Measurements from ENCODE around the gene ONECUT3. TPM values are rescaled to one million over a fixed set of nuclear protein-coding genes. Genes with fewer than 3 reads are reported as not detected.

The ONECUT3 gene
- total RNA-seq, 5 donors from 2014 or later (not counting 1 experiment from before 2014, with no cell fraction given) = 0.03 TPM; not detected in 3

GRCh38 chr19:1787116-1787515 lies 33.8 kb downstream of the ONECUT3 start:
- WGBS (ENCODE audit: insufficient coverage) = 60% methylated on average over 1 of the region's 8 CpGs
- H3K27ac ChIP-seq (ENCODE audit: low read length) = no peak overlapping the region
- H3K27ac Mint-ChIP-seq = no peak overlapping the region
- H3K4me1 Mint-ChIP-seq = no peaks in the 10 kb centered on the region
- H3K27me3 Mint-ChIP-seq = peaks cover 9 to 38% of the 10 kb centered on the region in 2 donors
- peaks cover 2 to 82% of the 10 kb centered on the region in 2 experiments for H3K27me3 ChIP-seq (replicated peaks in 1 of 2; ENCODE audit: control insufficient read depth in 2 of 2, extremely low read depth in 1 of 2, insufficient read depth in 2 of 2, low read length in 1 of 2)
- peaks cover 0 to 8% of the 10 kb centered on the region in 2 experiments for H3K4me1 ChIP-seq (ENCODE audit: control insufficient read depth in 1 of 2, extremely low read depth in 1 of 2, insufficient read depth in 2 of 2, low read length in 2 of 2)
- no peak overlapping the region for H3K4me3 Mint-ChIP-seq
- no peaks in the 10 kb centered on the region for H3K36me3 Mint-ChIP-seq
- DNase-seq (no peak), ATAC-seq (replicated peaks in 1 of 4) (no peak)
- CTCF ChIA-PET = interaction anchor here in 1 of 2 donors (0.5 kb wide), 1 partner anchor 156 kb away, joined by 3 read pairs; no protein-coding TSS in a partner anchor
- POLR2A ChIA-PET = no interaction called here
- H3K4me3 ChIP-seq (ENCODE audit: control insufficient read depth in 1 of 2, extremely low read depth in 1 of 2, low read length in 1 of 2) = no peak overlapping the region
- H3K9me3 ChIP-seq = no peaks in the 10 kb centered on the region
- no peaks in the 10 kb centered on the region for H3K9me3 Mint-ChIP-seq
- no peaks in the 10 kb centered on the region for H3K36me3 ChIP-seq (ENCODE audit: control insufficient read depth in 2 of 2, extremely low read depth in 1 of 2, insufficient read depth in 1 of 2, low read length in 1 of 2)

- no peaks in the 10 kb centered on the region for H3K9me3 ChIP-seq
- no peak overlapping the region for H3K27ac Mint-ChIP-seq
- ChIA-PET POLR2A (no interaction called here), CTCF (interaction anchor here in 1 of 2 donors (0.6 kb wide), 1 partner anchor 29 kb away, joined by 3 read pairs; no protein-coding TSS in a partner anchor)
- no peaks in the 10 kb centered on the region for H3K4me1 Mint-ChIP-seq
- H3K36me3 ChIP-seq (ENCODE audit: control insufficient read depth in 2 of 2, extremely low read depth in 1 of 2, insufficient read depth in 1 of 2, low read length in 1 of 2) = no peaks in the 10 kb centered on the region
- H3K27ac ChIP-seq (ENCODE audit: low read length) = no peak overlapping the region
- H3K4me3 ChIP-seq (ENCODE audit: control insufficient read depth in 1 of 2, extremely low read depth in 1 of 2, low read length in 1 of 2) = no peak overlapping the region
- H3K27me3 ChIP-seq (replicated peaks in 1 of 2; ENCODE audit: control insufficient read depth in 2 of 2, extremely low read depth in 1 of 2, insufficient read depth in 2 of 2, low read length in 1 of 2) = peaks cover 0 to 71% of the 10 kb centered on the region in 2 experiments
- H3K27me3 Mint-ChIP-seq = peaks cover 0 to 24% of the 10 kb centered on the region in 2 donors
- no peak for DNase-seq
- 35% methylated on average over 43 of the region's 59 CpGs for WGBS (ENCODE audit: insufficient coverage)
- no peak for ATAC-seq (replicated peaks in 1 of 4)
- no peak overlapping the region for H3K4me3 Mint-ChIP-seq
- no peaks in the 10 kb centered on the region for H3K36me3 Mint-ChIP-seq
- H3K9me3 Mint-ChIP-seq = no peaks in the 10 kb centered on the region
- peaks cover 0 to 8% of the 10 kb centered on the region in 2 experiments for H3K4me1 ChIP-seq (ENCODE audit: control insufficient read depth in 1 of 2, extremely low read depth in 1 of 2, insufficient read depth in 2 of 2, low read length in 2 of 2)
These were observed 36.1 kb downstream of the ONECUT3 start for GRCh38 chr19:1789261-1790041.

- ATAC-seq (replicated peaks in 1 of 4) (no peak), DNase-seq (no peak)
- 53% methylated on average over 2 of the region's 7 CpGs for WGBS (ENCODE audit: insufficient coverage)
- Histone ChIP-seq H3K27me3 (replicated peaks in 1 of 2; ENCODE audit: control insufficient read depth in 2 of 2, extremely low read depth in 1 of 2, insufficient read depth in 2 of 2, low read length in 1 of 2) (peaks cover 0 to 69% of the 10 kb centered on the region in 2 experiments), H3K4me3 (ENCODE audit: control insufficient read depth in 1 of 2, extremely low read depth in 1 of 2, low read length in 1 of 2) (no peak overlapping the region), H3K9me3 (no peaks in the 10 kb centered on the region), H3K4me1 (ENCODE audit: control insufficient read depth in 1 of 2, extremely low read depth in 1 of 2, insufficient read depth in 2 of 2, low read length in 2 of 2) (peaks cover 0 to 8% of the 10 kb centered on the region in 2 experiments), H3K36me3 (ENCODE audit: control insufficient read depth in 2 of 2, extremely low read depth in 1 of 2, insufficient read depth in 1 of 2, low read length in 1 of 2) (no peaks in the 10 kb centered on the region), H3K27ac (ENCODE audit: low read length) (no peak overlapping the region)
- H3K36me3 Mint-ChIP-seq = no peaks in the 10 kb centered on the region
- no peaks in the 10 kb centered on the region for H3K9me3 Mint-ChIP-seq
- no peak overlapping the region for H3K4me3 Mint-ChIP-seq
- POLR2A ChIA-PET = no interaction called here
- H3K27ac Mint-ChIP-seq = no peak overlapping the region
- H3K27me3 Mint-ChIP-seq = peaks cover under 1 to 24% of the 10 kb centered on the region in 2 donors
- CTCF ChIA-PET = interaction anchor here in 1 of 2 donors (0.6 kb wide), 1 partner anchor 29 kb away, joined by 3 read pairs; no protein-coding TSS in a partner anchor
- no peaks in the 10 kb centered on the region for H3K4me1 Mint-ChIP-seq
These were observed 36.9 kb downstream of the ONECUT3 start for GRCh38 chr19:1790054-1790792.

- H3K27me3 ChIP-seq (replicated peaks in 1 of 2; ENCODE audit: control insufficient read depth in 2 of 2, extremely low read depth in 1 of 2, insufficient read depth in 2 of 2, low read length in 1 of 2) = peaks cover 0 to 75% of the 10 kb centered on the region in 2 experiments
- no peak overlapping the region for H3K4me3 ChIP-seq (ENCODE audit: control insufficient read depth in 1 of 2, extremely low read depth in 1 of 2, low read length in 1 of 2)
- Mint-ChIP-seq H3K4me3 (no peak overlapping the region), H3K27me3 (peaks cover 7 to 24% of the 10 kb centered on the region in 2 donors), H3K27ac (no peak overlapping the region), H3K9me3 (no peaks in the 10 kb centered on the region), H3K36me3 (no peaks in the 10 kb centered on the region), H3K4me1 (no peaks in the 10 kb centered on the region)
- CTCF ChIA-PET = no interaction called here
- ATAC-seq (replicated peaks in 1 of 4) (no peak), DNase-seq (no peak)
- no peaks in the 10 kb centered on the region for H3K36me3 ChIP-seq (ENCODE audit: control insufficient read depth in 2 of 2, extremely low read depth in 1 of 2, insufficient read depth in 1 of 2, low read length in 1 of 2)
- no peaks in the 10 kb centered on the region for H3K9me3 ChIP-seq
- POLR2A ChIA-PET = no interaction called here
- 79% methylated on average over 14 of the region's 14 CpGs for WGBS (ENCODE audit: insufficient coverage)
- H3K4me1 ChIP-seq (ENCODE audit: control insufficient read depth in 1 of 2, extremely low read depth in 1 of 2, insufficient read depth in 2 of 2, low read length in 2 of 2) = peaks cover 0 to 17% of the 10 kb centered on the region in 2 experiments
- H3K27ac ChIP-seq (ENCODE audit: low read length) = no peak overlapping the region
These were observed 38.6 kb downstream of the ONECUT3 start for GRCh38 chr19:1791879-1792278.

- peaks cover 7 to 21% of the 10 kb centered on the region in 2 donors for H3K27me3 Mint-ChIP-seq
- H3K4me3 Mint-ChIP-seq = no peak overlapping the region
- peaks cover 0 to 9% of the 10 kb centered on the region in 2 experiments for H3K4me1 ChIP-seq (ENCODE audit: control insufficient read depth in 1 of 2, extremely low read depth in 1 of 2, insufficient read depth in 2 of 2, low read length in 2 of 2)
- H3K4me1 Mint-ChIP-seq = no peaks in the 10 kb centered on the region
- H3K27ac Mint-ChIP-seq = no peak overlapping the region
- no peak for ATAC-seq (replicated peaks in 1 of 4)
- no peaks in the 10 kb centered on the region for H3K9me3 Mint-ChIP-seq
- POLR2A ChIA-PET = no interaction called here
- H3K27me3 ChIP-seq (replicated peaks in 1 of 2; ENCODE audit: control insufficient read depth in 2 of 2, extremely low read depth in 1 of 2, insufficient read depth in 2 of 2, low read length in 1 of 2) = peaks cover 0 to 59% of the 10 kb centered on the region in 2 experiments
- H3K27ac ChIP-seq (ENCODE audit: low read length) = no peak overlapping the region
- H3K9me3 ChIP-seq = no peaks in the 10 kb centered on the region
- WGBS (ENCODE audit: insufficient coverage) = 83% methylated on average over 13 of the region's 20 CpGs
- H3K4me3 ChIP-seq (ENCODE audit: control insufficient read depth in 1 of 2, extremely low read depth in 1 of 2, low read length in 1 of 2) = no peak overlapping the region
- no peaks in the 10 kb centered on the region for H3K36me3 Mint-ChIP-seq
- CTCF ChIA-PET = interaction anchor here (0.7 to 1.3 kb wide), 4 partner anchors 13 to 249 kb away, joined by 3 to 5 read pairs (median 4); no protein-coding TSS in a partner anchor
- H3K36me3 ChIP-seq (ENCODE audit: control insufficient read depth in 2 of 2, extremely low read depth in 1 of 2, insufficient read depth in 1 of 2, low read length in 1 of 2) = no peaks in the 10 kb centered on the region
- no peak for DNase-seq
These were observed 41.3 kb downstream of the ONECUT3 start for GRCh38 chr19:1794424-1795172.
